Heart right ventricle (tissue), 16 donors: Measurements from ENCODE around the gene BTN2A1. TPM values are rescaled to one million over a fixed set of nuclear protein-coding genes. Genes with fewer than 3 reads are reported as not detected.

Experiments used
- ATAC-seq, 8 donors: fragments of 200-7000 bp; cut with Tn5 transposase; one replicate each; pipeline ENCODE4 v1.9.1; 2020; ENCODE audit warnings: mild to moderate bottlenecking in 8 of 8, moderate library complexity in 8 of 8, moderate number of reproducible peaks in 1 of 8
- DNase-seq, 2 donors: peaks; one replicate each; pipeline ENCODE4 v3.0.0-alpha.2; 2020
- H3K27ac ChIP-seq, 10 donors: fragments of 200-600 bp; sonication (generic) in 2 of 10; one replicate each; pipeline versions ENCODE4 v1.5.0 to v1.8.0; 2020 to 2022; ENCODE audit warnings: mild to moderate bottlenecking in 3 of 10
- H3K27me3 ChIP-seq, 7 donors: fragments of 200-600 bp; one replicate each; pipeline ENCODE4 v1.8.0; 2021 to 2022; ENCODE audit warnings: mild to moderate bottlenecking in 2 of 7
- H3K36me3 ChIP-seq, 9 donors: fragments of 200-600 bp; sonication (generic) in 1 of 9; one replicate each; pipeline versions ENCODE4 v1.5.0 to v1.8.0; 2020 to 2022; ENCODE audit warnings: mild to moderate bottlenecking in 2 of 9
- H3K4me1 ChIP-seq, 9 donors: fragments of 200-600 bp; sonication (generic) in 1 of 9; one replicate each; pipeline versions ENCODE4 v1.5.0 to v1.8.0; 2020 to 2022; ENCODE audit warnings: mild to moderate bottlenecking in 4 of 9
- H3K4me3 ChIP-seq, 10 donors: fragments of 200-600 bp; sonication (generic) in 2 of 10; one replicate each; pipeline versions ENCODE4 v1.5.0 to v1.8.0; 2020 to 2022; ENCODE audit warnings: mild to moderate bottlenecking in 7 of 10, moderate library complexity in 2 of 10
- H3K9me3 ChIP-seq, 11 donors: fragments of 200-600 bp in 10 of 11; sonication (generic) in 2 of 11; one replicate each; pipeline versions ENCODE4 v1.5.0 to v1.8.0; 2013 to 2022; ENCODE audit warnings: mild to moderate bottlenecking in 2 of 11, control low read depth in 1 of 11, moderate library complexity in 1 of 11
- CTCF ChIP-seq, 9 donors: fragments of 200-600 bp; sonication (generic) in 2 of 9; IDR thresholded peaks; one replicate each; pipeline versions ENCODE4 v1.5.0 to v1.8.0; 2021 to 2022; ENCODE audit warnings: antibody characterized with exemption in 9 of 9, mild to moderate bottlenecking in 5 of 9, moderate library complexity in 1 of 9
- WGBS, 2 donors: extraction: QIAGEN DNeasy Blood & Tissue Kit; methylation state at CpG; one replicate each; pipeline ENCODE4 v1.1.7; 2013; ENCODE audit warnings: inconsistent platforms in 1 of 2; 5-methylcytosine and 5-hydroxymethylcytosine counted together
- intact Hi-C, 10 donors: fragments of 100-400 bp; cut with DNase I; formaldehyde crosslinking; loops; one replicate each; pipeline versions ENCODE4 v1.11.1 to v1.14.2; 2022
- polyA plus RNA-seq, 2 donors: library from polyadenylated mRNA; stranded (reverse); fragments of 200-250 nt; gene quantifications; one replicate each; pipeline ENCODE4 v1.2.3, GENCODE V29; 2013
- total RNA-seq, 10 donors: library from RNA; stranded (reverse); fragmentation: NEBNext Ultra II Directional in 3 of 10; extraction: Animal tissue kit (Norgen Biotek cat#: 25700) in 3 of 10; gene quantifications; one replicate each; pipeline versions ENCODE4 v1.2.1 to v1.2.4, GENCODE V29; 2021 to 2023
- donor health status: Arrhythmogenic right ventricular cardiomyopathy.
- donor health status: ischemic (EF 13 %, LVEDD 7.1; RV severe dilation, severe dysfunction).
- donor health status: healthy with polysubstance abuse.
- donor health status: DM: no; HTN: yes; CAD: no.
- donor health status: DM: no; HTN: no; CAD: no.
- donor health status: ischemic (EF 25% LVEDD 6.9; RV normal size, moderate dysfunction).
- donor health status: ischemic (EF 25% LVEDD 5.7; RV mildly dilated, moderate dysfunction).
- donor health status: healthy.
- donor health status: DM: yes; HTN: yes; CAD: no.
- donor health status: Ischemic cardiomyopathy.
- donor health status: ischemic (EF 35%, LVEDD 5.7; RV mildly dilated, moderate dysfunction).
- donor health status: nonischemic (EF 11% LVEDD 7.7; RV severe dilation, severe dysfunction).
- donor health status: DM: yes; HTN: yes; CAD: no.
- donor health status: PGD.
- donor health status: ischemic (EF 29% LVEDD 5.4; RV normal size, mild dysfunction).
- donor health status: nonischemic (EF 23%, LVEDD 6.1; RV moderate dilation, normal function).

BTN2A1 gene
- total and polyA plus RNA-seq, 12 donors: 9.7 to 19.9 (median 15.5) TPM

- no peak for DNase-seq
- WGBS, 2 donors: 27 to 33% methylated on average over 2 of the region's 2 CpGs
- Histone ChIP-seq H3K4me3 (peak overlapping the region; percentile 9 to 66 (median 54)), H3K9me3 (peaks cover 0 to 14% (median 0%) of the 10 kb centered on the region in 11 donors), H3K4me1 (peaks cover 0 to 58% (median 15%) of the 10 kb centered on the region in 9 donors), H3K27ac (peak overlapping the region; percentile 77 to 95 (median 90)), H3K27me3 (no peaks in the 10 kb centered on the region), H3K36me3 (peaks cover 0 to 12% (median 0%) of the 10 kb centered on the region in 9 donors)
- ATAC-seq: peak in 5 of 8 donors; percentile 10 to 28 (median 20)
- intact Hi-C loops: loop anchor here in 2 of 10 donors (5.0 kb wide), 2 partner anchors 72 to 112 kb away; partner anchors contain the start of gene BTN3A1 (in 1 of the 2)
- TF ChIP-seq CTCF (IDR thresholded peaks at IDR 0.05): no peak
These were observed 16.7 kb downstream of the BTN2A1 start for GRCh38 chr6:26474439-26474881.

- 81 to 89% methylated on average over 7 of the region's 7 CpGs for WGBS, 2 donors
- no peak for ATAC-seq
- Histone ChIP-seq H3K9me3 (peaks cover 0 to 14% (median 0%) of the 10 kb centered on the region in 11 donors), H3K4me1 (peaks cover 0 to 72% (median 15%) of the 10 kb centered on the region in 9 donors), H3K27ac (peak overlapping the region in 5 of 10 donors; percentile 14 to 95 (median 89)), H3K36me3 (no peaks in the 10 kb centered on the region), H3K27me3 (no peaks in the 10 kb centered on the region), H3K4me3 (no peak overlapping the region)
- no peak for TF ChIP-seq CTCF (IDR thresholded peaks at IDR 0.05)
- intact Hi-C loops: loop anchor here in 2 of 10 donors (5.0 kb wide), 1 partner anchor 41 kb away; no protein-coding TSS in a partner anchor
- no peak for DNase-seq
These were observed 18.3 kb downstream of the BTN2A1 start for GRCh38 chr6:26475823-26476729.

- Histone ChIP-seq H3K9me3 (peaks cover 0 to 9% (median 0%) of the 10 kb centered on the region in 11 donors), H3K4me3 (no peak overlapping the region), H3K27ac (peak overlapping the region in 5 of 10 donors; percentile 23 to 95 (median 40)), H3K27me3 (no peaks in the 10 kb centered on the region), H3K36me3 (no peaks in the 10 kb centered on the region), H3K4me1 (peaks cover 0 to 75% (median 15%) of the 10 kb centered on the region in 9 donors)
- ATAC-seq (no peak), DNase-seq (no peak)
- TF ChIP-seq CTCF (IDR thresholded peaks at IDR 0.05): no peak
- WGBS, 2 donors: 89 to 93% methylated on average over 4 of the region's 4 CpGs
- intact Hi-C loops: loop anchor here in 2 of 10 donors (5.0 kb wide), 1 partner anchor 40 kb away; no protein-coding TSS in a partner anchor
These were observed 19.1 kb downstream of the BTN2A1 start for GRCh38 chr6:26476896-26477295.

- H3K27me3 ChIP-seq: no peaks in the 10 kb centered on the region
- no peaks in the 10 kb centered on the region for H3K36me3 ChIP-seq
- no peak for TF ChIP-seq CTCF (IDR thresholded peaks at IDR 0.05)
- intact Hi-C loops: loop anchor here in 2 of 10 donors (5.0 kb wide), 1 partner anchor 40 kb away; no protein-coding TSS in a partner anchor
- H3K4me1 ChIP-seq: peaks cover 0 to 75% (median 15%) of the 10 kb centered on the region in 9 donors
- peaks cover 0 to 4% (median 0%) of the 10 kb centered on the region in 11 donors for H3K9me3 ChIP-seq
- H3K4me3 ChIP-seq: no peak overlapping the region
- DNase-seq (no peak), ATAC-seq (no peak)
- peak overlapping the region in 4 of 10 donors; percentile 29 to 95 (median 40) for H3K27ac ChIP-seq
- 22 to 27% methylated on average over 1 of the region's 1 CpG for WGBS, 2 donors
These were observed 19.7 kb downstream of the BTN2A1 start for GRCh38 chr6:26477426-26477825.
